Stimulated activated CD8-positive, alpha-beta memory T cell treated with anti-CD3 and anti-CD28 coated beads, Interleukin-4, amount 100 ng/mL, for 4 hours (primary cell): ENCODE data around the gene SV2B.
"Not testable (repeated sequence)": the region's sequence is repeated elsewhere in the genome, so short reads cannot be mapped to it uniquely, and the experiment has no call there.

Experiments used
- DNase-seq, 2 donors: peaks; one replicate each; pipeline ENCODE4 v3.0.0-alpha.2; 2020; ENCODE audit warnings: low read depth in 2 of 2, low spot score in 1 of 2

Gene SV2B, protein sequence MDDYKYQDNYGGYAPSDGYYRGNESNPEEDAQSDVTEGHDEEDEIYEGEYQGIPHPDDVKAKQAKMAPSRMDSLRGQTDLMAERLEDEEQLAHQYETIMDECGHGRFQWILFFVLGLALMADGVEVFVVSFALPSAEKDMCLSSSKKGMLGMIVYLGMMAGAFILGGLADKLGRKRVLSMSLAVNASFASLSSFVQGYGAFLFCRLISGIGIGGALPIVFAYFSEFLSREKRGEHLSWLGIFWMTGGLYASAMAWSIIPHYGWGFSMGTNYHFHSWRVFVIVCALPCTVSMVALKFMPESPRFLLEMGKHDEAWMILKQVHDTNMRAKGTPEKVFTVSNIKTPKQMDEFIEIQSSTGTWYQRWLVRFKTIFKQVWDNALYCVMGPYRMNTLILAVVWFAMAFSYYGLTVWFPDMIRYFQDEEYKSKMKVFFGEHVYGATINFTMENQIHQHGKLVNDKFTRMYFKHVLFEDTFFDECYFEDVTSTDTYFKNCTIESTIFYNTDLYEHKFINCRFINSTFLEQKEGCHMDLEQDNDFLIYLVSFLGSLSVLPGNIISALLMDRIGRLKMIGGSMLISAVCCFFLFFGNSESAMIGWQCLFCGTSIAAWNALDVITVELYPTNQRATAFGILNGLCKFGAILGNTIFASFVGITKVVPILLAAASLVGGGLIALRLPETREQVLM

GRCh38 chr15:91099995-91100813 lies at the start of gene SV2B:
TSS of gene SV2B (plus strand) at chr15:91100257. CDS start at chr15:91226264, 126,007 bp downstream.
- DNase-seq = peak; percentile 3 to 10

DNA sequence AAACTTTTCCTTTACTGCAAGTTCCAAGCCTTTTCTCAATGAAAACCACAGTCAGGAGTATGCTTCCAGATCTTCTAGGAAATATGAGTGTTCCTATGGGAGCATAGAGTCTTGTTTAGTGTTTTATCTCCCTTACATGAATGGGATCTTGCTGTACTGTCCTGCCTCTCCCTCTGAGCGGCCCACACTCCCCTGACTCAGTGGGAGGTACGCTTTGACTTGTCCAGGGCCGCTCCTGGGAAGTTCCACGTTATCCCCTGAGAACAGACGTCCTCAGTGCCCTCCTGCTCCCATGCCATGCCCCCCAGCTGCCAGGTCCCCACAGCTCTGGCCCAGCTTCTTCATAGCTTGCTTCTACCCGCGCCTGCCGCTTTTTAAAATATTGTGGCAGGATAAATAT lies 48.8 kb upstream of the SV2B start:
- no peak for DNase-seq

- no peak for DNase-seq
Observed at GRCh38 chr15:91054816-91055215, 45.2 kb upstream of the SV2B start.

DNA sequence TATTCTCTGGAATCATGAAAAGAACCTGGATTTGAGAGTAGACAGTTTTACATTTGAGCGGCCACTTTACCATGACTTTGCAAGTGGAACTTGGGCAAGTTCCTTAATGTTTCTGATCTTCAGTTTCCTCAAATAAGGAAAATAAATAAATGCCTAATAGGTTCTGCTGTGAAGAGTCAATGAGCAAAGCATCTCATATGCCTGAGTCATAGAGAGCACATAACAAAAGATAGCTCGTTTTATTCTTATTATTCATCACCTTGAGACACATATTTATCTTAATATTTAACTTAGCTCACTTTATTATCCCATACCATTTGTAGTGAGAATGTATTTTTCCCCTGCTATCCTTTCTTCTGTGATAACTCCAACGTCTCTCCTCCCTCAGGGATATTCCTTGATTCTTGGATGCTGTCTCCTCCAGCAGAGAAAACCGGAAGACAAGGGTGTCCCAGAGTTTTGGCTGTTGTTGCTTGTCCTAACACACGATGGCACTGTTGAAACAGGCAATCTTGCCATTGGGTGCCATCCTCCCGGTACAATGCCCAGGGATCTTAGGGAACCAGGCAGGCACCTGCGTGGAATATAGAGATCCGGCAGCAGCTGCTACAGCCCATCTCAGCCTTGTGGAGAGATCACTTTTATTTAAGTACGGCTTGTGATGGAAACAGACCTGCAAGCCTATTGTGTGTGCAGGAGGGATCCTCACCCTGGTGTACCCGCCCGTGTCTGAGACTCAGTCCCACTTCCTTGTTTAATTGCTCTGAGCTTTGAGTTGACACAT lies 44.3 kb upstream of the SV2B start:
- DNase-seq = no peak

GRCh38 chr15:91061230-91061629 lies 38.8 kb upstream of the SV2B start:
- DNase-seq = no peak

GRCh38 chr15:91061997-91062396 lies 38.1 kb upstream of the SV2B start:
- DNase-seq = no peak

DNA sequence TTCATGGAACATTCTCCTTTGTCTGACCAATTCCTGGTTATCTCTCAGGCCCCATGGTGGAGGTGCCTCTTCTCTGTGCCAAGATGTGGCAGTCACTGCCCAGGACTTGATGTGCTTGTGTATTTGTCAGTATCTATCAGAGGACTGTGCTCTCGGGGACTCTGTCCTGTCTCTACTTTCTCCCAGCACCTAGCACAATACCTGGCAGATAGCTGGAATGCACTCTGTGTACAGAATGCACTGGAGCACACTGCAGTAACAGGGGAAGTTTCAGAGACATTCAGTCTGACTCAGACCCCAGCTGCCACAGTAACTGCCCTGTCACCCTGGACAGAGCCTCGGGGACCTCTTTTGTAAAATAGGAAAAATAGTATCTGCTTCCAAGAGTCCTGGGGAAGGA lies 34.6 kb upstream of the SV2B start:
- DNase-seq = no peak

- DNase-seq = no peak
Observed at GRCh38 chr15:91067036-91067435, 33.0 kb upstream of the SV2B start.

- no peak for DNase-seq
Observed at GRCh38 chr15:91068436-91068835, 31.6 kb upstream of the SV2B start.

DNA sequence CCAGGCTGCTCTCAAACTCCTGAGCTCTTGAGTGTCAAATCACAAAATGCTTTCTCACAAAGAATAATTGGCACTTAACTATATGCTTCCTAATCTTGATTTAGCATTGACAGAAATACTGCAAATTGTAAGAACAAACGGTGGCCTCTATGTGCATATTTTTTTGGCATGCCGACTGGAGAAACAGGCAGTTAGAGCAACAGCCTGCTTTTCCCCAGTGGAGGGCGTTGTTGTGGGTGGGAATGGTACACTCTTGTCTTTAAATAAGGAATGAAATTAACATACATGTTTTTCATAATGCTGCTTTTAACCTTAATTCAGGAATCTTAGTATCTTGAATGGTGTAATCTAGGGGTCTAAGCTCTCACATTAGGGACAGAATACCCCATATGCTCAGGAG lies 31.1 kb upstream of the SV2B start:
- DNase-seq = no peak

GRCh38 chr15:91070872-91071271 lies 29.2 kb upstream of the SV2B start:
- no peak for DNase-seq

DNA sequence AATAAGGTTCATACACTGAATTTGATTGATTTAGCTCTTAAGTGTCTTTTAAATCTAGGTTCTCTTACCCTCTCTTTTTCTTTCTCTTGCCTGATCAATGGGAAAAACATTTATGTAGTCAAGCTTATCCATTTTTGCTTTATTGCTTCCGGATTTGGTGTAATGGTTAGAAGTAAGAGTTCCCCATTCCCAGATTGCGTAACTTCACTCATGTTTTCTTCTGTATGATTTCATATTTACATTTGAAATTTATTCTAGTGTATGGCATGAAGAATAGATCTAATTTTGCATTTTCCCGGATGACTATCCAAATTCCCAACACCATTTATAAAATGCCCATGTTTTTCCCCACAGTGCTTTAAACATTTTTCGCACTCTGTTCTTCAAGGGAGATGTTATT lies 27.9 kb upstream of the SV2B start:
- DNase-seq = no peak

GRCh38 chr15:91073077-91073476 lies 27.0 kb upstream of the SV2B start:
- DNase-seq = no peak

DNA sequence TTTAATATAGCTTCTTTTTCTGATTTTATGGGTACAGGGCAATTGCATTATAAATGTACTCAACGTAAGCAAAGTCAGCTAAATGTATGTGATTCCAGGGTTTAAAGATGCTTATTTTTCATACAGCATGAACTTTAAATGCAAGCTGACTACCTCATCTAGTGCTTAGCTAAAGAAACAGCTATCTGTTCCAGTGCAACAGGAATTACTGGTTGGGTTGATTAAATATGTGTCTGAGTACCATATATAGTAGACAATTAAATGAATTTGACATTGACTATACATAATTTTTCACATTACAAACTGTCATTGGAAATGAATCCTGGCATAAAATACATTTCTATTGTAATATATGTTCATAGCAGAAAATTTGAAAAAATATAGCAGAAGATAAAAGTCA lies 26.3 kb upstream of the SV2B start:
- no peak for DNase-seq

DNA sequence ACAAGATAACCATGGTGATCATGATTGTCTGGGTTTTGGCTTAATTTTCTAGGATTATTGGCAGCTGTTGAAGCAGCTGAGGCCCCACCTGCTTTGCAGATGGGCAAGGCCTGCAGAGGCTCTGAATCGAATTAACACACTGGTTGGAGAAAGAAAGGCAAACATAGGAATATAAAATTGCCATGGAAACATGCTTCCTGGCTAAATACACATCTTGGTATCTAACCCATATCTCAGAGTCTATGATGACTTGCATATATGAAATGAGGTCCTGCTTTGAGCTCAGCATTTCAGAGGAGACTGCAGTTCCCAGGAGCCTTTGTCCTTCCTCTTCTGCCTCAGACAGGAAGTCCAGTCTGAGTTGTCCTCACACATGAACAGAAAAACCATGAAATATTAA lies 24.3 kb upstream of the SV2B start:
- DNase-seq = no peak

GRCh38 chr15:91077029-91077428 lies 23.0 kb upstream of the SV2B start:
- DNase-seq = no peak

DNA sequence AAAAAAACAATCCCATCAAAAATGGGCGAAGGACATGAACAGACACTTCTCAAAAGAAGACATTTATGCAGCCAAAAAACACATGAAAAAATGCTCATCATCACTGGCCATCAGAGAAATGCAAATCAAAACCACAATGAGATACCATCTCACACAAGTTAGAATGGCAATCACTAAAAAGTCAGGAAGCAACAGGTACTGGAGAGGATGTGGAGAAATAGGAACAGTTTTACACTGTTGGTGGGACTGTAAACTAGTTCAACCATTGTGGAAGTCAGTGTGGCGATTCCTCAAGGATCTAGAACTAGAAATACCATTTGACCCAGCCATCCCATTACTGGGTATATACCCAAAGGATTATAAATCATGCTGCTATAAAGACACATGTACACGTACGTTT lies 6.2 kb upstream of the SV2B start:
- not testable (repeated sequence) for DNase-seq

DNA sequence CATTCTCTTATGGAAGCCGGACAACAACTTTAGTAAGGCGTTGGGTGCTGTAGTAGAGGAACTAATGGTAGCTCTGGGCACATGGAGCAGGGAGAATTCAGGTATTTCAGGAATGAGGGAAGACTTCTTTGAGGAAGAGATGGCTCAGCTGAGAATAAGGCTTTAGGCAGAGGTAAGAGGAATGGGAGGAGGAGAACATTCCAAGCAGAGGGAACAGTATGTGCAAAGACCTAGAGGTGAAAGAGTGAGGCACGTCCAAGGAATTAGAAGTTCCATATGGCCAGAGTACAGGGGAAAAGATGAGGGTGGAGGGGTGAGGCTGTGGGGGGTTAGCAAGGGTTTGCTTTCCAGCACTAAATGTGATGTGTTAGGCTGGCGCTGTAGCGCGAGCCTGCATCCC lies 1.6 kb upstream of the SV2B start:
- no peak for DNase-seq

- DNase-seq = peak; percentile 12 to 30
Observed at GRCh38 chr15:91099616-91099994, 452 bp upstream of the SV2B start.

GRCh38 chr15:91100814-91101607 lies 954 bp downstream of the SV2B start:
- no peak for DNase-seq
